ENCODE measurements around the gene SLC25A19.

The SLC25A19 gene

DNA sequence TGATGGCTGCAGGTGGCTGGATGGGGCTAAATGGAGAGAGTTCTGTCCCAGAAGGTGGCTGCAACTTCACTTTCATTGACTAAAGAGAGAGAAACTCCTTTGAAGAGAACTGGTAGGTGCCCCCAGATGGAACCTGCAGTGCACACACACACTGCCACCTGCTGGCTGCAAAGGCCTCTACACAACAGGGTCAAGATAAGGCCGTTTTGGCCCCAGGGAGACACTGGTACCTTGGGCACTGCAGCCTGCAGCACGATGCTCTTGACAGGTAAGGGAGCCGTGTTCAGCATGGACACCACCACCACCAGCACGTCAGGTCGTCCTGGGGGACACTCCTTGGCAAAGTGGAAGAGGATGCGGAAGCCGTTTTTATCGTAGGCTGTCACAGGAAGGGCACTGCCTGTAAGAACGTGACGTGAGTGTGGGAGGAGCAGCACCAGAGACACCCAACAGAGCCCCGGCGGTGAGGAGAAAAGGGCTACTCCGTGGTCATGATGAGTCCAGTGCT, 50.5 kb downstream of the SLC25A19 start:
- TF ChIP-seq POLR2AphosphoS5 (IDR thresholded peaks at IDR 0.05; ENCODE audit: low read depth, low read length) = 0 out of 2 replicates have a peak, but pooled peaks have one; percentile 6
- TF ChIP-seq, protein P1, sequence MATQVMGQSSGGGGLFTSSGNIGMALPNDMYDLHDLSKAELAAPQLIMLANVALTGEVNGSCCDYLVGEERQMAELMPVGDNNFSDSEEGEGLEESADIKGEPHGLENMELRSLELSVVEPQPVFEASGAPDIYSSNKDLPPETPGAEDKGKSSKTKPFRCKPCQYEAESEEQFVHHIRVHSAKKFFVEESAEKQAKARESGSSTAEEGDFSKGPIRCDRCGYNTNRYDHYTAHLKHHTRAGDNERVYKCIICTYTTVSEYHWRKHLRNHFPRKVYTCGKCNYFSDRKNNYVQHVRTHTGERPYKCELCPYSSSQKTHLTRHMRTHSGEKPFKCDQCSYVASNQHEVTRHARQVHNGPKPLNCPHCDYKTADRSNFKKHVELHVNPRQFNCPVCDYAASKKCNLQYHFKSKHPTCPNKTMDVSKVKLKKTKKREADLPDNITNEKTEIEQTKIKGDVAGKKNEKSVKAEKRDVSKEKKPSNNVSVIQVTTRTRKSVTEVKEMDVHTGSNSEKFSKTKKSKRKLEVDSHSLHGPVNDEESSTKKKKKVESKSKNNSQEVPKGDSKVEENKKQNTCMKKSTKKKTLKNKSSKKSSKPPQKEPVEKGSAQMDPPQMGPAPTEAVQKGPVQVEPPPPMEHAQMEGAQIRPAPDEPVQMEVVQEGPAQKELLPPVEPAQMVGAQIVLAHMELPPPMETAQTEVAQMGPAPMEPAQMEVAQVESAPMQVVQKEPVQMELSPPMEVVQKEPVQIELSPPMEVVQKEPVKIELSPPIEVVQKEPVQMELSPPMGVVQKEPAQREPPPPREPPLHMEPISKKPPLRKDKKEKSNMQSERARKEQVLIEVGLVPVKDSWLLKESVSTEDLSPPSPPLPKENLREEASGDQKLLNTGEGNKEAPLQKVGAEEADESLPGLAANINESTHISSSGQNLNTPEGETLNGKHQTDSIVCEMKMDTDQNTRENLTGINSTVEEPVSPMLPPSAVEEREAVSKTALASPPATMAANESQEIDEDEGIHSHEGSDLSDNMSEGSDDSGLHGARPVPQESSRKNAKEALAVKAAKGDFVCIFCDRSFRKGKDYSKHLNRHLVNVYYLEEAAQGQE (IDR thresholded peaks at IDR 0.05; ENCODE audit: insufficient read depth in 1 of 2, low read depth in 2 of 2, low read length in 2 of 2) = no peak

DNA sequence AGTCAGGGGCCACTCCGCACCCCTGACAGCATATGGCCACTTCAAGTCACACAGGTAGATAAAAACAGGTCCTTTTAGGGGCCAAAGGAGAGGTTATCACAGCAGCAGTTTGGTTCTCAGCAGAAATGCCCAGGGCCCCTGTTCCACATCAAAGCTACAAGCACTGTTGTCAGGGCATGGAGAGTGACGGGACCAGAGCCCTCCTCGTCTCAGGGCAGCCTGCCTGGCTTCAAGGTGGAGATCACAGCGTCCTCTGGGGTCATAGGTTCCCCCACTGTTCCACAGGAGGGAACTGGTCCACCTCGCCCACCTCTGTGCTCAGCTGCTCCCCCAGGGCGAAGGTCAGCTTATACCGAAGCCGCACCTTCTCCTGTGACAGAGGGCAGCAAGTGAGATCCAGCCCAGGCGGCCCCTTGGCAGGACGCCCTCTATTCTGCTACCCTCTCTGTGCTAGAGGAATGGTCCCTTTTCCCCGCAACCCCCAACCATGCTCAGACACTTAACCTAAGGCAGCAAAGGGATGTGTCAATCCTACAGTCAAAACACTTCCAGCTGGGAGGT, 51.1 kb downstream of the SLC25A19 start:
- 0 out of 2 replicates have a peak, but pooled peaks have one; percentile 8 for TF ChIP-seq POLR2AphosphoS5 (IDR thresholded peaks at IDR 0.05; ENCODE audit: low read depth, low read length)
- TF ChIP-seq, protein P1 (IDR thresholded peaks at IDR 0.05; ENCODE audit: insufficient read depth in 1 of 2, low read depth in 2 of 2, low read length in 2 of 2) = no peak

DNA sequence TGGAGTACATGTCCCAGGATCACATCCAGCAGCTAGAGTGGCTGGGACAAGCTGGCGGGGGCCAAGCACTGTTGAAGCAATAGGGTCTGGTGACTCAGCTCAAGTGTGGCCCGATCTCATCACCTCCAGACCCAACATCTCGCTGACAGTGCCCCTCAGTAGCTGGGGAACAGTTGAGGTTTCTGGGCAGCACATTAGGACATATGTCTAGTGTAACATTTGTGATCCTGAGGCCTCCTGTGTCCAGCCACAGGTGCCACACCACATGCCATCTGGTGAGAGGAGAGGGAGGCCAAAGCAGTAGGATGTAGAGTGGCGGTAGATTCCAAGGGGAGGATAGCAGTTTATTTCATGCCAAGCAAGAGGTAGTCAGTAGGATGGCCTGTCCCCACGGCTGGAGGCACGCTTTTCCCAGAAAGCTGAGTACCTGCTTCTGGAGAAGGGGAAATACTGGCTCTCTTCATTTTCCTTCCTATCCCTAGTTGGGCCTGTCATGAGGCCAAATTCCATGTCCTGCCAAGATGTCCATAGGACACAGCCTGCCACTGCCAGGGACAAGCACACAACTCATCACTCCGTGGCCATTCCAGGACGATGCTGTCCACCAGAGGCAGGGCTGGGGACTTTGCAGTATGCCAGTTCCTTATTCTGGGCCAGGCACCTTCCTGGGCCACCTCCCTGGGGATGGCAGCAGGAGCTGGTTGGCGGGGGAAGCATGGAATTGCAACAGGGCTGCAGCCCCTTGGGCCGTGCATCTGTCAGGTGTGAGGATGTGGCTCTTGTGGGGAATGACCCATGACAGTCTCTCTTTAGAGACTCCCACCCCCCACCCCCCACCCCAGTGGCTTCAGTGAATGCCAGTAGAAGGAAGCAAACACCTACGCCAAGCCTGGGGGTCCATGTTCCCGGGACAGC, 51.9 kb downstream of the SLC25A19 start:
- TF ChIP-seq SIN3A (IDR thresholded peaks at IDR 0.05; ENCODE audit: borderline replicate concordance, insufficient read depth, low read length) (no peak), POLR2AphosphoS5 (IDR thresholded peaks at IDR 0.05; ENCODE audit: low read depth, low read length) (peak; percentile 24)

DNA sequence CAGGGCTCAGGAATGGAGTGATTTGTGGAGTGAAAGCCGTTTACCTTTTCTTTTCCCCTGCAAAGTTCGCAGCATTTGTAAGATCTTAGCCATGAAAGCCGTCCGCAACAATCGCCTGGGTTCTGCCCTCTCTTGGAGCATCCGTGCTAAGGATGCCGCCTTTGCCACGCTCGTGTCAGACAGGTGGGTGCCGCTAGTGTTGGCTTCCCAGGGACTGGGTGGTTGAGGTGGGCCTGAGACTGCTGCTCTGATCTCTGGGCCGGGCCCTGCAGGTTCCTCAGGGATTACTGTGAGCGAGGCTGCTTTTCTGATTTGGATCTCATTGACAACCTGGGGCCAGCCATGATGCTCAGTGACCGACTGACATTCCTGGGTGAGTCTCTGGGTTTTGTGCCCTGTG, 56.4 kb downstream of the SLC25A19 start:
- TF ChIP-seq POLR2AphosphoS5 (IDR thresholded peaks at IDR 0.05; ENCODE audit: low read depth, low read length) (no peak), FOXP2 (optimal IDR thresholded peaks at IDR 0.05; ENCODE audit: borderline replicate concordance, extremely low read depth, extremely low read length, insufficient read depth) (no peak), SIN3A (IDR thresholded peaks at IDR 0.05; ENCODE audit: borderline replicate concordance, insufficient read depth, low read length) (no peak), TAF1 (IDR thresholded peaks at IDR 0.05; ENCODE audit: borderline replicate concordance, insufficient read depth, low read length) (no peak)
- TF ChIP-seq, protein P1 (IDR thresholded peaks at IDR 0.05; ENCODE audit: insufficient read depth in 1 of 2, low read depth in 2 of 2, low read length in 2 of 2) = no peak

DNA sequence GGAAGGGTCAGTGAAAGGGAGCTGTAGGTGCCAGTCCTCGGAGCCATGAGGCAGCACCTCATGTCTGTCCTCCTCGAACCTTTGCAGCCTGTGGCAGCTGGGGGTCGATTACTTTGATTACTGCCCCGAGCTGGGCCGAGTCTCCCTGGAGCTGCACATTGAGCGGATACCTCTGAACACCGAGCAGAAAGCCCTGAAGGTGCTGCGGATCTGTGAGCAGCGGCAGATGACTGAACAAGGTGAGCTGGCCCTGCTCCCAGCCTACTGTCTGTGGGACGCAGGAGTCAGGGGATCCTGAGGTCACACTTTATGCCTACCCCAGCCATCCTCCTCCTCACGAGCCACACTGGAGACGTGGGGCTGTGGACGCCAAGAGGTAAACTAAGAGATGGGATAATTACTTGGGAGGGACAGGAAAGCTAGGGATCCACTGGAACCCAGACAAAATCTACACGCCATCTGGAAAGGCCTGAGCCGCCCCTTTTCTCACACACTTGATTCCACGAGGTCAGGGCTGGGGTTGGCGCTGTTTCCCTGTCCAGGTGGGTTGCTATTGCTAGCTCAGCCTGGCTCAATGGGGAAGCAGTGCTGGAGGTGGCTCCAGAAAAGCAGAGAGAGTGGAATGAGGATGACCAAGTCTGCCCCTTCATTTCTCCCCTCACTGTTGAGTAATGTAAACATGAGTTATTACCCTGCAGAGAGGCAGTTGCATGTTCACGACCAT, 57.3 kb downstream of the SLC25A19 start:
- TF ChIP-seq POLR2AphosphoS5 (IDR thresholded peaks at IDR 0.05; ENCODE audit: low read depth, low read length) (no peak), TAF1 (IDR thresholded peaks at IDR 0.05; ENCODE audit: borderline replicate concordance, insufficient read depth, low read length) (no peak), SIN3A (IDR thresholded peaks at IDR 0.05; ENCODE audit: borderline replicate concordance, insufficient read depth, low read length) (no peak), FOXP2 (optimal IDR thresholded peaks at IDR 0.05; ENCODE audit: borderline replicate concordance, extremely low read depth, extremely low read length, insufficient read depth) (no peak)
- TF ChIP-seq, protein P1 (IDR thresholded peaks at IDR 0.05; ENCODE audit: insufficient read depth in 1 of 2, low read depth in 2 of 2, low read length in 2 of 2) = no peak

Measured in PFSK-1 (cell line).